ENCODE results near the gene HNMT.
"Not testable (repeated sequence)": the region's sequence is repeated elsewhere in the genome, so short reads cannot be mapped to it uniquely, and the experiment has no call there.

Gene HNMT

DNA sequence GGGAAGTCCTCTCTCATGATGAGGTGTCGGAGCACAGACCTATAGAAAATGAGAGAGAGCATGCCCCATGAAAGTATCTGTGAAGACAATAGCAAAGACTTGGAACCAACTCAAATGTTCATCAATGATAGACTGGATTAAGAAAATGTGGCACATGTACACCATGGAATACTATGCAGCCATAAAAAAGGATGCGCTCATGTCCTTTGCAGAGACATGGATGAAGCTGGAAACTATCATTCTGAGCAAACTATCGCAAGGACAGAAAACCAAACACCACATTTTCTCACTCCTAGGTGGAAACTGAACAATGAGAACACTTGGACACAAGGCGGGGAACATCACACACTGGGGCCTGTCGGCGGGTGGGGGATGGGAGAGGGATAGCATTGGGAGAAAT lies 79.3 kb downstream of the HNMT start:
- not testable (repeated sequence) for DNase-seq (ENCODE audit: low read depth in 3 of 3)

DNA sequence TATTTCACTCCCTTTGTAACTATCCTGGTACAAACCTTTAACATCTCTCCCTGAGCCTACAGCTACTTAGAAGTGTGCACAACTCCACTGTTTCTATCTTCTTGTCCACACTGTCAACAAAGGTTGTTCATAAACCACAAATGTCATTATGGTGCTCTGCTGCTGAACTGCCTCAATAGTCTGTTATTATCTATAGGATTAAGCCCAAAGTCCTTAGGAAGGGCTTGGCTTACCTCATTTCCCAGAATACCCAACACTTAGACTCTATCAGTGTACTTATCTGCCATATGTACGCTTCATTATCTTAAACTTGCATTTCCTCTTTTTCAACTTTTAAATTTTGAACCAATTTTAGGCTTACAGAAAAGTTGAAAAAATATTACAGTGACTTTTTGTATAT lies 94.2 kb downstream of the HNMT start:
- DNase-seq (ENCODE audit: low read depth in 3 of 3) = no peak

DNA sequence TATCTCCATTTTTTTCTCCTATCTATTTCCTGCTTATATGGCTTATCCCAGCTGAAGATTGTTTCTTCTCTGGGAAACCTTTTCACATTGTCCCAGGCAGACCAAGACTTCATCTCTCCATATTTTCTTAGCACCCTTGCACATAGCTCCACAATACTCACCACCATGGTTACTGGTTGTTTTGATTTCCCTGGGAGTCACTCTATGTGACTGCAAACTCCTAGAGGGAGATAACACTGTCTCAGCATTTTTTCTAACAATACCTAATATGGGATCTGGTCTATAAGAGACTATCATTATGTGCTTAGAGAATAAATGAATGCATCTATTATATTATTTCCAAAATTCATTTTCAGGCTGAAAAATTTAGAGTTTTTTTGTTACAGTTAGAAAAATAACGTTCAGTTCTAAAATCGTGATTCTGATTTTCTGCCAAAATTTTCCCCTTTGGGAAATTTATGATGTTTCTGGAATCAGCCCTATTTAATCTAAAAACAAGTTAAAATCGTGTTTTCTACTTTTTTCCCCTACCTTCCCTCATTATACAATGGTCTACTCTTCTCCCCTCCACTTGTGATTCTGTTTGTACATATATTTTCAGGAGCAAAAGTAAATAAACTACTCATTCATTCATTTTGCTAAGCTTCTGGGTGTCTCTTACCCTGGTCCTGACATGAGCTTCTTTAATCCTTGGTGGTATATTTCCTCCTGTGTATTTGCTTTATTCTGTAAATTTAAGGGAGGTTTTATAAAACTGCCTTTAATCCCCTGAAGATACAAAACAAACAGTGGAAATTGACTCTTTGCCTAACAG lies 95.4 kb downstream of the HNMT start:
- no peak for DNase-seq (ENCODE audit: low read depth in 3 of 3)

- DNase-seq (ENCODE audit: low read depth in 3 of 3) = no peak
Observed at GRCh38 chr2:138060301-138060635, 96.0 kb downstream of the HNMT start.

- DNase-seq (ENCODE audit: low read depth in 3 of 3) = no peak
Observed at GRCh38 chr2:138061961-138062360, 97.7 kb downstream of the HNMT start.

- no peak for DNase-seq (ENCODE audit: low read depth in 3 of 3)
Observed at GRCh38 chr2:138063181-138063580, 98.9 kb downstream of the HNMT start.
